ENCODE measurements around the gene TOP3A.

Gene TOP3A

GRCh38 chr17:18231164-18231563, 83.6 kb downstream of the TOP3A start:
- DNase-seq (ENCODE audit: low read depth) = no peak

DNA sequence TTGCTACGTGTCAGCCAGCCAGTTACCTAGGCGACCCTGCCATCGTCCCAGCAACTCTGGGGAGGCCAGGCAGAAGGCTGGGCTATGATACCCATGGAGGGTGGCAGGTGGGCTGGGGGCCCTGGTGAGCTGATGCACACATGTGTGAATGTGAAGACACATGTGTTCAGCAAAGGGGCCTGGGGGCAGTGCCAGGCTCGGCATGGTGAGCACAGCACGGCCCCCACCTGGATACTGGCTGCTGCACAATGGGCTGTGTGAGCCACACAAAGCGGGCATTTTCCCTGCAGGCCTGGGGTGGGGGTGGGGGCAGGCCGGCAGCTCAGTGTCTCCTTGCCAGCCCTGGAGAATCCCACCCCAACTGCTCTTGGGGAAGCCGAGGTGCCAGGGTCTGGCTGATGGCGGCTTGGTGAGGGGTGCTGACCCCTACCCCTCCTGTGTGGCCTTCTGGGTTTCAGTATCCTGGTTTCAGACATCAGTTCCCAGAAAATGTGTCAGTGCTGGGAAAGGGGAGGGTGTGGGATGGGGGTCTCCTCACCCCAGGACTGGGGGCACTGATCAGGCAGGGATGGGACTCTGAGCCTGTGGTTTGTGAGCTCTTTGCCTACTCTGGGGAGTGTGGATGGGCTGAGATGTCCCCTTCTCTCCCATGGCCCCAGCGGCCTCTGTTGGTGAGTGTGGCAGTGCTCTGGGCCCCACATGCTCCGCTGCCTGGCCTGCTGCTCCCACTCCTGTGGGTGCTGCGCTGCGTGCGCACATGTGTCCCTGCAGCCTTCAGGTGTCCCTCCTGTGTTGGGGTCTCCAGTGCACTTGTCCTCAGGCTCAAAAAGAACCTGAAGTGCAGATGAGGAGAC, 84.3 kb downstream of the TOP3A start:
- no peak for DNase-seq (ENCODE audit: low read depth)

DNA sequence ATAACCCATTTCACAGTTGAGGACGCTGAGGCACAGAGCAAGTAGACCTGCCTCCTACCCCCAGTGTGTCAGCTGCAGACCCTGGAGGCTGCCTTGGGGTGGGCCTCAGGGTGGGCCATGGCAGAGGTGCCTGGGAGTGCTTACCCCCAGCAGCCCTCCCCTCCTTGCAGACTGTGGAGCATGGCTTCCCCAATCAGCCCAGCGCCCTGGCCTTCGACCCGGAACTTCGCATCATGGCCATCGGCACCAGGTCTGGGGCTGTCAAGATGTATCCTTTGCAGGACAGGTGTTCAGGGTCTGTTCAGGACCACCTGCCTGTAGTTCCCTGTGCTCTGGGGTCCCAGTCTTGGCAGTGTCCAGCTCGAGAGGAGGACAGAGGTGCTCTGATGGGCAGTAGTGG, 85.0 kb downstream of the TOP3A start:
- no peak for DNase-seq (ENCODE audit: low read depth)

GRCh38 chr17:18229254-18229653, 85.5 kb downstream of the TOP3A start:
- no peak for DNase-seq (ENCODE audit: low read depth)

DNA sequence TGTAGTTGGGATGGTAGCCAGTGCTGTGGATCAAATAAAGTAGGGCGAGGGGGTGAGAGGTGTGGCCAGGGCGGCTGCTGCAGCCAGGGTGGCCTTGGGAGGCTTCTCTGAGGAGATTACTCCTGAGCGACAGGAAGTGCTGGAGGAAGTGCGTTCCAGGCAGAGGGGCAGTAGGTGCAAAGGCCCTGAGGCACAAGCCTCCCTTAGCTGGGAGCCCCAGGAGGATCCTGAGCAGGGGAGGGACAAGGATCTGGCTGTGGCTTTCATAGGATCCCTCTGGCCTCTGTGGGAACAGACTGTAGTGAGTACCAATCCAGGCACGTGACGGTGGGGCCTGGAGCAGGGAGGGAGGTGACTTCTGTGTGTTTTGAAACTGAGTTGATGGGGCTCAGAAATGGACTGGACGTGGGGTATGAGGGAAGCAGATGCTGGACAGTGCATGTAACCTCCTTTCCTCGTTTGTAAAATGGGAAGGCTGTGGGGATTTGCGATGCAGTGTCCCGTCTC, 86.6 kb downstream of the TOP3A start:
- DNase-seq (ENCODE audit: low read depth) = no peak

- DNase-seq (ENCODE audit: low read depth) = no peak
Observed at GRCh38 chr17:18227635-18228034, 87.2 kb downstream of the TOP3A start.

GRCh38 chr17:18226284-18226945, 88.4 kb downstream of the TOP3A start:
- no peak for DNase-seq (ENCODE audit: low read depth)

- no peak for DNase-seq (ENCODE audit: low read depth)
Observed at GRCh38 chr17:18225642-18226283, 89.0 kb downstream of the TOP3A start.

GRCh38 chr17:18225121-18225641, 89.6 kb downstream of the TOP3A start, which contains the start of gene LLGL1:
Gene LLGL1 (plus strand): TSS chr17:18225635. CDS start chr17:18225683, 48 bp downstream.
- peak; percentile 96 for DNase-seq (ENCODE audit: low read depth)

DNA sequence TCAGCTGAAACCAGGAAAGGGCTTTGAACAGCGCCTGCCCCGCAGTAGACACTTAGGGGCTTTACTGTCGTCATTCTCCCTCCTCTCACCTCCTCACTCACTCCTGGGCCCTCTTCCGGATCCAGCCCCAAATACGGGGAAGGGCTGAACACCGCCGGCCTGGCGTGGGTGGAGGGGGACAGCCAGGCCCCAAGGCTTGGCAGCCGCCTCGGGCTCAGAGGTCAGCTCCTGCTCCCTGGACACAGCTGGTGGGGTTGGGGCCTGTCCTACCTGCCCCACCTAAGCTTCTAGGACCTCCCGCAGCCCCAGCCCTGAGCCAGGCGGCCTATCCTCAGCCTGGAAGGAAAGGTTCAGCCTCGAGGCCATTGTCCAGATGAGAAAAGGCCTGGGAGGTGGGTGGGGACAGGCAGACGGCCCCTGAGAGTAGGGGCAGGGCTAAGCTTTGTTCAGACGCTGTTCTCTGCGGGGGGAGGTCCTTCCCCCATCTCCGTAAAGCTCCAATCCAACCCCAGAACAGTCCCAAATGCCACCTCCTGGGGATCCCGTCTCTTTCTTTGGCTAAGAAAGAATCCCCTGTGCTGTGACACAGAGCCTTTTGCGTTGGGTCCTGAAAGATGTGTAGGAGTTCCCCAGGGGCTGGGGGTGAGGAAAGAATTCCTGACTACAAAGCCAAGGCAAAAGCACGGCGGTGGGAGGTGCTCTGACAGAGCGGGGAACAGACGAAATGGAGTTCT, 90.2 kb downstream of the TOP3A start:
- no peak for DNase-seq (ENCODE audit: low read depth)

- DNase-seq (ENCODE audit: low read depth) = no peak
Observed at GRCh38 chr17:18224053-18224386, 90.8 kb downstream of the TOP3A start.

Data from activated T-helper 1 cell treated with Interleukin-2 at 50 U/mL for 16 hours (primary cell).